Lung (tissue), 12 donors: ENCODE results near the gene MOCOS. TPM values are rescaled to one million over a fixed set of nuclear protein-coding genes. Genes with fewer than 3 reads are reported as not detected.
"Not testable (repeated sequence)": the region's sequence is repeated elsewhere in the genome, so short reads cannot be mapped to it uniquely, and the experiment has no call there.

Experiments
- ATAC-seq: fragments of 200-7000 bp; cut with Tn5 transposase; one replicate; pipeline ENCODE4 v1.9.1; 2020; ENCODE audit warnings: moderate number of reproducible peaks; ENCODE audit not compliant: insufficient read depth, low FRiP score
- DNase-seq, 3 donors: peaks; one replicate each; pipeline ENCODE4 v3.0.0-alpha.2; 2013 to 2017
- H3K27ac ChIP-seq, 2 donors: one replicate each; pipeline ENCODE4 v1.5.1; 2013; ENCODE audit warnings: mild to moderate bottlenecking in 2 of 2, moderate library complexity in 2 of 2, control low read depth in 1 of 2, inconsistent platforms in 1 of 2, low read depth in 1 of 2, low read length in 1 of 2
- H3K27me3 ChIP-seq, 3 donors: one replicate each; pipeline ENCODE4 v1.5.1; 2013; ENCODE audit warnings: low read length in 2 of 3; ENCODE audit not compliant: control insufficient read depth in 3 of 3, insufficient read depth in 3 of 3
- H3K36me3 ChIP-seq, 4 donors: one replicate each; pipeline ENCODE4 v1.5.1; 2013; ENCODE audit warnings: low read length in 4 of 4, mild to moderate bottlenecking in 1 of 4, moderate library complexity in 1 of 4; ENCODE audit not compliant: control insufficient read depth in 4 of 4, insufficient read depth in 4 of 4
- H3K4me1 ChIP-seq, 5 donors: one replicate each; pipeline ENCODE4 v1.5.1; 2013; ENCODE audit warnings: low read length in 5 of 5, mild to moderate bottlenecking in 2 of 5, moderate library complexity in 1 of 5; ENCODE audit not compliant: control insufficient read depth in 5 of 5, insufficient read depth in 5 of 5
- H3K4me3 ChIP-seq: one replicate; pipeline ENCODE4 v1.5.1; 2013; ENCODE audit warnings: mild to moderate bottlenecking, control low read depth, moderate library complexity
- H3K9ac ChIP-seq, 2 donors: one replicate each; pipeline ENCODE4 v1.5.1; 2013; ENCODE audit warnings: low read length in 2 of 2, control low read depth in 1 of 2; ENCODE audit not compliant: insufficient read depth in 1 of 2
- H3K9me3 ChIP-seq, 4 donors: one replicate each; pipeline ENCODE4 v1.5.1; 2013; ENCODE audit warnings: low read length in 3 of 4, mild to moderate bottlenecking in 1 of 4, moderate library complexity in 1 of 4; ENCODE audit not compliant: control insufficient read depth in 4 of 4, insufficient read depth in 3 of 4
- CTCF ChIP-seq: IDR thresholded peaks from 2 replicates; pipeline ENCODE4 v1.5.1; 2012; ENCODE audit warnings: mild to moderate bottlenecking; ENCODE audit errors: control extremely low read depth, extremely low read depth
- WGBS, 2 donors: extraction: QIAGEN DNeasy Blood & Tissue Kit; methylation state at CpG; one replicate each; pipeline ENCODE4 v1.1.7; 2013; 5-methylcytosine and 5-hydroxymethylcytosine counted together
- polyA plus RNA-seq, 2 donors: library from polyadenylated mRNA; stranded (reverse); fragments of 200-250 nt; gene quantifications; one replicate each; pipeline ENCODE4 v1.2.1, GENCODE V29; 2013
- total RNA-seq, 2 donors: library from RNA; depleted of rRNA in 1 of 2; stranded (reverse); fragments of >200 nt in 1 of 2; gene quantifications; one replicate each; pipeline ENCODE4 v1.2.1, GENCODE V29; 2014 to 2021
- donor health status: control.
- donor health status: control.
- donor health status: Bipolar disorder and iron deficiency.
- donor health status: healthy.
- donor health status: DM: yes; HTN: yes; CAD: no.

MOCOS gene
- total and polyA plus RNA-seq, 4 donors: 0.68 to 4.1 (median 3.2) TPM

GRCh38 chr18:36201765-36202164, 14.5 kb downstream of the MOCOS start:
- 89 to 94% methylated on average over 2 of the region's 2 CpGs for WGBS, 2 donors
- Histone ChIP-seq H3K9ac (no peak overlapping the region), H3K36me3 (no peaks in the 10 kb centered on the region), H3K4me1 (no peaks in the 10 kb centered on the region), H3K27me3 (no peaks in the 10 kb centered on the region), H3K27ac (no peak overlapping the region), H3K9me3 (no peaks in the 10 kb centered on the region), H3K4me3 (no peak overlapping the region)
- ATAC-seq (no peak), DNase-seq (no peak)
- no peak for TF ChIP-seq CTCF

GRCh38 chr18:36203360-36203895, 16.1 kb downstream of the MOCOS start:
- H3K4me1 ChIP-seq: no peaks in the 10 kb centered on the region
- H3K9me3 ChIP-seq: no peaks in the 10 kb centered on the region
- H3K4me3 ChIP-seq: no peak overlapping the region
- ATAC-seq (no peak), DNase-seq (no peak)
- no peak overlapping the region for H3K9ac ChIP-seq
- H3K27ac ChIP-seq: no peak overlapping the region
- H3K27me3 ChIP-seq: no peaks in the 10 kb centered on the region
- no peaks in the 10 kb centered on the region for H3K36me3 ChIP-seq
- 80 to 86% methylated on average over 7 of the region's 7 CpGs for WGBS, 2 donors
- no peak for TF ChIP-seq CTCF

- ATAC-seq (no peak), DNase-seq (no peak)
- Histone ChIP-seq H3K27me3 (no peaks in the 10 kb centered on the region), H3K9ac (no peak overlapping the region), H3K4me1 (no peaks in the 10 kb centered on the region), H3K27ac (no peak overlapping the region), H3K9me3 (no peaks in the 10 kb centered on the region), H3K36me3 (no peaks in the 10 kb centered on the region), H3K4me3 (no peak overlapping the region)
- TF ChIP-seq CTCF: no peak
- 84% methylated on average over 4 of the region's 4 CpGs for WGBS, 2 donors
Measured at GRCh38 chr18:36205166-36205565, 17.9 kb downstream of the MOCOS start.

GRCh38 chr18:36207303-36207702, 20.0 kb downstream of the MOCOS start:
- 90 to 97% methylated on average over 1 of the region's 1 CpG for WGBS, 2 donors
- DNase-seq (no peak), ATAC-seq (no peak)
- no peaks in the 10 kb centered on the region for H3K4me1 ChIP-seq
- H3K36me3 ChIP-seq: no peaks in the 10 kb centered on the region
- H3K9me3 ChIP-seq: no peaks in the 10 kb centered on the region
- no peaks in the 10 kb centered on the region for H3K27me3 ChIP-seq
- H3K4me3 ChIP-seq: no peak overlapping the region
- no peak for TF ChIP-seq CTCF
- H3K9ac ChIP-seq: no peak overlapping the region
- H3K27ac ChIP-seq: no peak overlapping the region

GRCh38 chr18:36207969-36208368, 20.7 kb downstream of the MOCOS start:
- H3K27ac ChIP-seq, H3K9ac ChIP-seq, H3K27me3 ChIP-seq, H3K36me3 ChIP-seq, ATAC-seq, H3K4me3 ChIP-seq, H3K4me1 ChIP-seq, DNase-seq, H3K9me3 ChIP-seq: not testable (repeated sequence)
- WGBS, 2 donors: 96 to 98% methylated on average over 2 of the region's 2 CpGs
